Measurements from ENCODE around the gene CDON. TPM values are rescaled to one million over a fixed set of nuclear protein-coding genes. Genes with fewer than 3 reads are reported as not detected.
"Not testable (repeated sequence)": the region's sequence is repeated elsewhere in the genome, so short reads cannot be mapped to it uniquely, and the experiment has no call there.

The CDON gene
- total RNA-seq, 1 experiment from 2014 or later: 1.9 TPM

- DNase-seq (ENCODE audit: low read depth): no peak
These were observed 11.5 kb downstream of the CDON start for GRCh38 chr11:126051117-126051516.

GRCh38 chr11:126049159-126049558, 13.5 kb downstream of the CDON start:
- DNase-seq (ENCODE audit: low read depth): no peak

DNA sequence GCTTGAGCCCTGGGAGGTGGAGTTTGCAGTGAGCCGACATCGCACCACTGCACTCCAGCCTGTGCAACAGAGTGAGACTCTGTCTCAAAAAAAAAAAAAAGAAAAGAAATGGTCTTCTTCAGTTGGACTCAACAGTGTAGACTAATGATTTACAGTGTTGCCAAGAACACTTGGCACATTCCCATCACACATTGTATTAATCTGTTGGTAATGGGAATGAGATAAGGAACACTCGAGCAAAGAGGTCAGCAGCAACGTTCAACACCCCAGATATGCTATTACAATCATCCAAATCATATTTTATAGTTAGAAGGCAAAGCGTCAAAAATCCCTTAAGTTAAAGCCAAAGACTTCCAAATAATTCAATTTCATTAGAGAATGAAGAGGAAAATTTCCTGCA, 14.5 kb downstream of the CDON start:
- no peak for DNase-seq (ENCODE audit: low read depth)

DNA sequence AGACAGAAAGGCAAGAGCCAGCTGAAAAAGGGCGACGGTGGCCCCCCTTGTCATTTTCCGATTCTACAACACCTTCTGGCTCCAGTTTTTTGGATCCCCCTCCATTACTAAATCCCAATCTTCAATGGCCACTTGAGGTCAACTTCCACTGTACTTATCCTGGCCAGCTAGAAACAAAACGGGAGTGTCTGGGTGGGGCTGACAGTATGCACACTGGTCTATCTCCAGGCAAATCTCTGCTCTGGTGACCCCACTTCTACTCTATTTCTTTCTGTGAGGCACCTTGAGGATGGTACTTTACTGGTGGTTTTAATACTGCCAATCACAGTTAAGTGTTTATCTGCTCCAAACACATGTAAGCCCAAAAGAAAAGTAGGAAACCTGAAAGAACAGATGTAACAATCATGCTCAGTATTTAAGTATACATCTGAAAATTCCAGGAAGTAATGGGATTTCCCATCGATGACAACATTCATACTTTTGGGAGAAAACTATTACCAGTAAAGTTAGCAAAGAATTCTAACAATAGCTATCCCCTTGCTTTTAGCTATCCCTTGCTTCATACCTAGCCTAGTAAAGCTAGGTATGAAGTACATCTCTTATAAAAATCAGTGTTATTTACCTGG, 16.0 kb downstream of the CDON start:
- no peak for DNase-seq (ENCODE audit: low read depth)

DNA sequence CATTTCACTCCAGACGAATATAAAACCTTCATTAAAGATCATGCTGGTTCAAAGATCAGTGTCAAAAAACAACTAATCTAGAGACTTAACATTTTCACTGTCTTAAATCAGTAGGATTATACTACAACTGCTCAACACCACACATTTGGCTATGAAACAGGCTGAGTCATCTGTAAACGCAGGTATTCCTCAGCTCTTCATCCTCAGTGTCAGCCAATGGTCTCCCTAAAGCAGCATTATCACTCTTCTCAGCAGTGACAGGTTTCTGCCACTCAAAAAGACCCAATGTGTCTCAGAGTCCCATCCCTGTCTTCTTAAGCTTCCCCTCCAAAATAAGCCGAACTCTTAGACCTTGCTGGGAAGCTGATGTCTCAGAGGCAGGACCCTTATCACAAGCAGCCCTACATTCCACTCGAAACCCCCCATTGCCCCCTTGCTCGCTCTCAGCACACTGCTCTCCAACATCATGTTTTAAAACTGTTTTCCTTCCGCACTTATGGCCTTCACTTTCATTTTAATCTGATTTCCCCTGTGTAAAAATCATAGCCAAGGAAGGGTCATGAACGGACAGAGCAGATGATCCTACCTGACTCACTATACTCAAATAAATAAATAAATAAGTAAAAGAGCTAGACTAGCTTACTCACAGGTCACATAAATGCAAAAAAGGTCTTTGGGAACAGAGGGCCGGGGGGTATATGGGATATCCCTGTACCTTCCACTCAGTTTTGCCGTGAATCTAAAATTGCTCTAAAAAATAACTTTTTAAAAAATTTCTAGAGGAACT, 23.0 kb downstream of the CDON start:
- no peak for DNase-seq (ENCODE audit: low read depth)

- no peak for DNase-seq (ENCODE audit: low read depth)
These were observed 26.9 kb downstream of the CDON start for GRCh38 chr11:126035718-126036117.

DNA sequence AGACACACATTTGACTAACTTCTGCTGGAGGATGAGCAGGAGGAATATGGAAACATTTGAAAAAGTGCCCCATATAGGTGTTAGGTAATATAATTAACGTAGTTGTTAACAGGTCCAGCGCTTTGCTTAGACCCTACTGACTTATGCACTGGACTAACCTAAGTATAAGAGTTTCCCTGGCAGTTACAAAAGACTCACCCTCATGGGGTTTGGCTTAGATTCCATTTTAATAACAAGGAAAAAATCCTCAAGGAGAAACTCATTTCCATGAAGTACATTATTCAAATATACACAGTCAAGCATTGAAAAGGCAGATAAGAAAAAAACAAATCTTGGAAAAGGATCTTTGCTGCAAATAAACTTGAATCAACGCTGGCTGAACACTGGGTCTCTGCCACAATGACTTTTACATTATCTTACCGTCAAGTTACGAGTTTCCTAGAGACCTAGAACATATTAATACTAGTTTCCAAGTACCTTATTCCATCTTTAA, 27.7 kb downstream of the CDON start:
- no peak for DNase-seq (ENCODE audit: low read depth)

DNA sequence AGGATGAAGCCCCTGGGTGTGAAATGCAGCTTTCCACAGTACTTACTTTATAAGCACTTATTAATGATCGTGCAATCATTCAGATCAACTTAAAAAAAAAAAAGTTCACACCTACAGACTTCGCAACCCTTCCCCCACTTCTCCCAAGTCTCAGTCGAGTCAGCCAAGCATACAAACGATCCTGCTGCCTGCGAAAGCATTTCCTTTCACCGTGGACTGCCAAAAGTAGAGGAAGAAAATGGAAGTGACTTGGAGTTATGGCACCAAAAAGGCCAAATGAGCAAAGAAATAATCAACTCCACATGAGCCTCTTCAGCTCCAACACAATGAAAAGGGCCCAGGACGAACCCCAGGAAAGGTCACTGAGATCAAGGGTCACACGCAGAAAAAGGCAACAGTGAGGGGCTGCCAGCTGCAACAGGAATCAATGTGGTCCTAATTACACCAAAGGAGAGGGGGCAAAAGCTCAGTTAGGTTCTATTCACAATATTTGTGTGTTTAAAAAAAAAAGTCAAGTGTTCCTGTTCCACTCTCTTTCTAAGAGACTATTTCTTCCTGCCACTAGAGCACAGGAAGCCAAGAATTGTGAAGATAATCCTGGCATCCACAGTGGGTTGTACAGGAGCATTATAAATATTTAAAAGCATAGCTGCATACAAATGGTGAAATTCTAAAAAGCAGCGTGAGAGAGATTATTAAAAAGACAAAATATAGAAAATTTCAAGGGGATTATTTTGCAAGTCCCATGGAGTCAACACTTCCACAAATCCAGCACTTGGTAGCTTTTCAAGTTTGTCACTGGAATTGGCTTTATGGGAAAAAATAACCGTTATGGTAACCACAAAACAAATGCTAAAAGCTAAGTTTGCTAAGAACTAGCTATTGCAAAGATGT, 28.4 kb downstream of the CDON start:
- DNase-seq (ENCODE audit: low read depth): no peak

DNA sequence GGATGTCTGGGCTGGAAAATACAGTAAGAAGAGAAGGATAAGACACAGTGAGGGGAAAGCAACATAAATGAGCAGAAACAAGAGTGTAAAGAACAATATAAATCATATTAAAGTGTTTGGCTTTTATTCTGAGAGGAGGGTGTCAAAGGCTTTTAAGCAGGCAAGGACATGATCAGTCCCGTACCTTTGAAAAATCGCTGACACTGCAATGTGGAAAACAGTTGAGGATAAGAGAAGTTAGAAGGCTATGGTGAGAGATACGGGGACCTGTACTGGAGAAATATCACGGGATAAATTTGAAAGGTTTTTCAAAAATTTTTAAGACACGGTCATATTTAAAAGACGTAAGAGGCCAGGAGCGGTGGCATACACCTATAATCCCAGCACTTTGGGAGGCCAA, 30.3 kb downstream of the CDON start:
- DNase-seq (ENCODE audit: low read depth): no peak

DNA sequence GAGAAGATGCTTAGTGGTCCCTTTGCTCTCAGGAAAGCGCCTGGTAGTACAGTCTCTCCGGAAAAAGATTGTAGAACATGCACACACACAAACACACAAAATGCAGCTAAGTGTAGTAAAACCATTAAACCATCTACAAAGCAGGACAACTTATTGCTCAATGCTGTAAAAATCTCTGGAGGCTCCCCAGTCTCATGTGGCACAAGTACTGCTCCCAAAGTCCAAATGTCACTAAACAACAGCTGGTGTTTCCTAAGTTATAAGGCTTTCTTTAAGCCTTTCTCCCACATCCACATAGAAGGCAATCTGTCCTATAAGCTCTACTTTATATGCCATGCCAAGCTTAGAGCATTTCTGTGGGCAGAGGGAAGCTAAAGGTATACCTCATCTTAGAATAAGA, 32.9 kb downstream of the CDON start:
- DNase-seq (ENCODE audit: low read depth): no peak

DNA sequence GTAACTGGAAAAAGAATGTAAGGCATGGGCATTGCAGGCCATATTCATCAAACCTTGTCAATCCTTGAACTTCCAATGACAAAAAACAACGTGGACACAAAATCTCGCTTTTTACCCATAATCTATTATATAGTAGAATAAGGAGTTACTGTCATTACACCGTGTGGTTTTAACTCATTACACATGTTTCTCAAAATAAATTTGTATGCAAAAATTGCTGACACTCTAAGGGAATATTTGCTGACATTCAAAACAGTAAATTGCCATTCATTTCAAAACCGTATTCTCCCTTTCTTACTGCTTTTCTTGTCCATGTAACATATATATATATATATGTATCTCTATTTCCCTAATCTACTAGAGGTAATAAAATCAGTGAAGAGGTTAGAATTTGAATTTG, 33.4 kb downstream of the CDON start:
- no peak for DNase-seq (ENCODE audit: low read depth)

GRCh38 chr11:126028534-126028933, 34.1 kb downstream of the CDON start:
- not testable (repeated sequence) for DNase-seq (ENCODE audit: low read depth)

DNA sequence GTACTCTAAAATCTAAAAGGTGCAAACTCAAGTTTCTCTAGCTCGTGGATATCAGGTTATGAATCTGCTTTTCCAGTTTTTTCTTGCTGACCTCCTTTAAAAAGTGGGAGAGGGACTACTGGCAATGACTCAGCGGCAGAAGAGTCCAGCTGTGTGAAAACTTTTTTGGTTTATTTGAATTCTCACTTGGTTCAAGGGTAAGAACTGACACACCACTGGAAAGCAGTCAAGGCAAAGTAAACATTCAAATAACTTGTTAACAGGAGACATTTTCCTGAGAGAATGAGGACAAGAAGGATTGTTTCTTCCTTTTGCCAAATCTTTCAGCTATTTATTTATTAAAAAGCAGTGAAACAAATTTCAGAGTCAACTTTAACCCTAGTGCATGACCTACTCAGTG, 36.1 kb downstream of the CDON start:
- no peak for DNase-seq (ENCODE audit: low read depth)

DNA sequence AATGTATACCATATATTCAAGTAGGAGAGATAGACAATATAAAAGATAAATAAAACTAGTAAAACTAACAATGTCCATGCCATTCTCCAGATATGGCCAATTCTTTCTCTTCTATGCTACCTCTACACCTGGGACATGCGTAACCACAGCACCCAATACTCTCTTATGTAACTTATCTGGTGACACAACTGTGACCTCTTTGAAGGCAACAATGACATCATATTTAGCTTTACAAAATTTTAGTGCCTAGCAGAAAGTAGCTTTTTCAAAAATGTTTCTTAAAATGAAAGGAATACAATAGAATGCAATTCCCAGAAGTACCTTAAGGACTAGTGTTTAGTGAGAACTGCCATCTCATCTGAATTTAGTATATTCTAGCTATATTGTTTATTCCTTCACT, 36.8 kb downstream of the CDON start:
- DNase-seq (ENCODE audit: low read depth): no peak

- DNase-seq (ENCODE audit: low read depth): no peak
These were observed 38.5 kb downstream of the CDON start for GRCh38 chr11:126024123-126024522.

GRCh38 chr11:126012852-126013251, 49.8 kb downstream of the CDON start:
- no peak for DNase-seq (ENCODE audit: low read depth)

DNA sequence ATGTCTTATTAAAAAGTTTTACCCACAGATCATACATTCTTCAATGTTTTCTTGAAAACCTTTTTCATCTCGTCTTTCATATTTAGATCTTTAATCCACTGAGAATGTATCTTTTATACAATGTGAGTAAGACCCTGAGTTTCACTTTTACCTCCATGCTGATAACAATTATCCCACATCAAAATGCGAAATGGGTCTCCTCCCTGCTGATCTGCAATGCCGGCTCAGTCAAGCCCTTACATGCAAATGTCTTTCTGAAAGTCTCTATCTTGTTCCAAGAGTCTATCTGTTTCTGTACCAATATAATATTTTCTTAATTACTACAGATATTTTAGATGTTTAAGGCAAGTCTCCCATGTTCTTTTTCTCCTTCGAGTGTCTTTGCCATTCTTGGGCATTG, 50.9 kb downstream of the CDON start:
- no peak for DNase-seq (ENCODE audit: low read depth)

GRCh38 chr11:126011265-126011664, 51.4 kb downstream of the CDON start:
- DNase-seq (ENCODE audit: low read depth): no peak

- DNase-seq (ENCODE audit: low read depth): no peak
These were observed 53.7 kb downstream of the CDON start for GRCh38 chr11:126008956-126009355.

- DNase-seq (ENCODE audit: low read depth): peak; percentile 13
These were observed 55.4 kb downstream of the CDON start for GRCh38 chr11:126007238-126007637.

GRCh38 chr11:126006068-126006467, 56.6 kb downstream of the CDON start:
- DNase-seq (ENCODE audit: low read depth): no peak

DNA sequence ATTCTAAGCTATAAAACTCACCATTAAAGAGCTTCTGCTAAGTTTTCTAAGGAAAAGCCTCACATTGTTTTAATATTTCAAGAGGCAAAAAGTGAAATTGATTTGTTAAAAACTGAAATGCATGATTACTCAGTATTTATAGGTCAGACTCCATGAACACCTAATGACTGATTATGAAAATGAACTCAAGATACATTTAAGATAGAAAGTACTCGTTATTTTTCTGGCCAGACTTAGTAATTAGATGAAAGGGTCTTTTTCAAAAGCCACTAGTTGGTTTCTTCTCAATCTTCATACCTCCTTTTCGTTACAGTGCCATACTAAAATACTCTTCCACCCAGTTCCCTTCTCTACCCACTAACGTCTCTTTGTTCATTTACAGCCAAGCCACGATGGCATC, 60.5 kb downstream of the CDON start:
- no peak for DNase-seq (ENCODE audit: low read depth)

Measured in HT1080 (cell line).